HG03571 (cell line): Measurements from ENCODE around the gene SUGCT.
"Not testable (repeated sequence)": the region's sequence is repeated elsewhere in the genome, so short reads cannot be mapped to it uniquely, and the experiment has no call there.

Experiments
- ATAC-seq: cut with Tn5 transposase; IDR thresholded peaks from one replicate; pipeline ENCODE4 v1.9.1; 2021; ENCODE audit not compliant: unreplicated experiment

SUGCT gene

DNA sequence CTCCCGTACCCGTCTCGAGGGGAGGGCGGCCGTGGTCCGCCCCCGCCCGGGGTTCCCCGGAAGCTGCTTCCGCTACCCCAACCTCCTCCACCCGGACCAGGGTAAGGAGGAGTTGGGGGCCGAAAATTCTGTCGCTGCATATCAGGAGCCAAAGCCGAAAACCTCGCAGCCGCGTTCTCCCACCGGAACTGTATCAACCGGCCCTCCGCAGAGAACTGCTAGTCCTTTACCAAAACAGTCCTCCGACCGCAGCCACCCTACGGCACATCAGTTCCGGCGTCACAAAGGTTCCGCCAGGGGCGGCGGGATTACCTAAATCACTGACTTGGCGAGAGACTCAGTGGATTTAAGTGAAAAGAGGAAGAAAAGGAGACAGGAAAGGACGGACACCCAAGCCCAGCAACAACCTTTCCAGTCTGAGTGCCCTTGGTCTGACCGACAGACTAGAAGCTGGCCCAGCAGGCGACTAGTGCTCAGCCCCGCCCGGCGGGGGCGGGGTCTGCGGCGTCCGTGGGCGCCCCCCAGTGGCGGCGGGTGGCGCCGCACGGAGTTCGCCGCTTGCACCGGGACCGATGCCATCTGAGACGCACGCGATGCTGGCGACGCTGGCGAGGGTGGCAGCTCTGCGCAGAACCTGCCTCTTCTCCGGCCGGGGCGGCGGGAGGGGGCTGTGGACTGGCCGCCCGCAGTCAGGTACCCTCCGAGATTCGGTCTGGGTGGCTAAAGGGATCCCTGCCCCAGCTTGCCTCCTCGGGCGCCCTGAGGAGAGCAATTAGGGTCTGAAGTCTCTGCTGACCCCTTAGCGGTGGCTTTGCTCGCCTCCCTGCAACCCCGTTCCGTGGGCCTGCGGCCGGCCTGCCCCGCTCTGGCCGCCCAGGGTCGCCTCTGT, at the start of gene SUGCT, which contains the start of gene MPLKIP:
Gene SUGCT (plus strand): TSS at position 578 of the 889 bp plus-strand sequence.
Gene MPLKIP (minus strand): TSS at position 195 of the 889 bp plus-strand sequence. CDS start 55 bp downstream, at position 140.
- peak; percentile 86 for ATAC-seq

- no peak for ATAC-seq
Measured at GRCh38 chr7:40092182-40092581, 42.6 kb upstream of the SUGCT start.

GRCh38 chr7:40093631-40094350, 41.0 kb upstream of the SUGCT start:
- no peak for ATAC-seq

DNA sequence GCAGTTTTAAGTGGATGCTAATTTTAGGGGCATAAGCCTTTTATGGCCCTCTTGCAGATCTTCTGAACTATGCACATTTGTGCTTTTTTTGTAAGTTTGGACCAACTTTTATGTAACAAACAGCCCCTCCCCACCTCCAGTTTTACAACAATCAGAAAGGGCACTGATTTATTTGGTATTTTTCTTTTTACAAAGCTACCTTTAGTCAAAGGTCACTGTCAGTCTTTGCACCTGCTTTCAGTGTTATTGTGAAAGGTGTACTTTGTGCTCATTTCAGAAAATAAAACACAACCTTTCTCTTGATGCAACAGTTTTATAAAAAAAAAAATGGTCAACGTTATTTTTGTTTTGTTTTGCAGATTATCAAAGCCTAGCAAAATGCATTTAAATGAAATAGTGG, 39.6 kb upstream of the SUGCT start:
- no peak for ATAC-seq

GRCh38 chr7:40095695-40096327, 39.0 kb upstream of the SUGCT start:
- ATAC-seq, result no peak

GRCh38 chr7:40097728-40098127, 37.1 kb upstream of the SUGCT start:
- no peak for ATAC-seq

DNA sequence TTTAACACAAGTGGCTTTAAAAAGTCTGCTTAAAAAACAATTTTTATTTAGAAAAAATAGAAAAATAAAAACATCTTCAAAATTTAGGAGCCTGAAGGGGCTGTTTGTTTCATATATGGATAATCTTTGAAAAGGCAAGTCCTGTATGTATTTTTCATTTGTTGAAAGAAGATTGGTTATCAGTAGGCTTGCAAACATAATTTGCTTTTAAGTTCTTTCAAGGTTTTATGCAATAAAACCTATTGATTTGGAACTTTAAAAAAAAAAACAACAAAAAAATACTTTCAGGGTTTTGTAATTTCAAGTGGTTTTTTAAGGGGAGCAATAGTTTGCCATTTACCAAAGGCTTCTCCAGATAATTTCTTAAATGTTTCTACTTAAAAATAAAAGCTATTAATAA, 36.0 kb upstream of the SUGCT start:
- no peak for ATAC-seq

DNA sequence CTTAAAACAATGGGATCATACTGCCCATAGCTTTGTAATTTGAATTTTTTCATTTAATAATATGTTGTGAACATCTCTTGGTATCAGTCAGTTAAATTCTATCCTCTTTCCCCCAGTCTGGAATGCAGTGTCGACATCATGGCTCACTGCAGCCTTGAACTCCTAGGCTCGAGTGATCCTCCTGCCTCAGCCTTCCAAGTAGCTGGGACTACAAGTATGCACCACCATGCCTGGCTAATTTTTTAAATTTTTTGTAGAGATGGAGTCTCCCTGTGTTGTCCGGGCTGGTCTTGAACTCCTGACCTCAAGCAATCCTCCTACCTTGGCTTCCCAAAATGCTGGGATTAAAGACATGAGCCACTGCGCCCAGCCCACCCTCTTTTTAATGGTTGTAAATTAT, 35.0 kb upstream of the SUGCT start:
- ATAC-seq, result no peak

GRCh38 chr7:40101201-40101600, 33.6 kb upstream of the SUGCT start:
- no peak for ATAC-seq

GRCh38 chr7:40102897-40103296, 31.9 kb upstream of the SUGCT start:
- ATAC-seq, result no peak

DNA sequence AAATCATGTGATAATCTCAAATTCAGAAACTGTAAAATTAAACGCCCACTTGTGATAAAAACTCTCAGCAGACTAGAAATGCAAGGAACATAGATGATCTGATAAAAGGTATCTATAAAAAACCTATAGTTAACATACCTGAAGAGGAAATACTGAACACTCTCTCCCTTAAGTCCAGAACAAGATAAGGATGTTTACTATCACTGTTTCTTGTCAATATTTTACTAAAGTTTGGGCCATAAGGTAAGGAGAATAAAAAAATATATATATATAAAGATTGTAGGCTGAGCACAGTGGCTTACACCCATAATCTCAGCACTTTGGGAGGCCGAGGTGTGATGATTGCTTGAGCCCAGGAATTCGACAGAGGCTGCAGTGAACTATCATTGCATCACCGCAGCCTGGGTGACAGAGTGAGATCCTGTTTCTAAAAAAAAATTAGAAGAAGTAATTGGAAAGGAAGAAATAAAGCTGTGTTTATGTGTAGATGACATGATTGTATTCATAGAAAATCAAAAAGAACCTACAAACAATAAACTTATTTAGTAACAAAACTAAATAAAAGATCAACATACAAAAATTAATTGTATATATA, 28.8 kb upstream of the SUGCT start:
- ATAC-seq, result no peak

GRCh38 chr7:40115936-40116335, 18.9 kb upstream of the SUGCT start:
- no peak for ATAC-seq

- ATAC-seq, result not testable (repeated sequence)
Measured at GRCh38 chr7:40117199-40117598, 17.6 kb upstream of the SUGCT start.

- not testable (repeated sequence) for ATAC-seq
Measured at GRCh38 chr7:40118201-40118600, 16.6 kb upstream of the SUGCT start.

DNA sequence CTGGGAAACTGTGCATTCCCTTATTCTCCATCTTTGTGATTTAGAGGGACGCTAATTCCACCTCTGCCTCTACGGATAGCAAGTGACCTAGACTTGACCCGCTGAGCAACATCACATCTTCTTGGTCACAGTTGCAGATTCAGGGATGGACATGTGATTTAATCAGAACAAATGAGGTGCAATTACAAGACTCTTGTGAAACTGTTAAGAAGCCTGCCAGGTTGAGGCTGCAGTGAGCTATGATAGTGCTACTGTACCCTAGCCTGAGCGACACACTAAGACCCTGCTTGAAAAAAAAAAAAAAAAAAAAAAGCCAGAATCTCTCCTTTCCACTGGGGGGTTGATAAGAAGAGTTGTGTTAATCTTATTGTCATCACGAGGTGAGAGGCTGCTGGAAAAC, 14.8 kb upstream of the SUGCT start:
- no peak for ATAC-seq

DNA sequence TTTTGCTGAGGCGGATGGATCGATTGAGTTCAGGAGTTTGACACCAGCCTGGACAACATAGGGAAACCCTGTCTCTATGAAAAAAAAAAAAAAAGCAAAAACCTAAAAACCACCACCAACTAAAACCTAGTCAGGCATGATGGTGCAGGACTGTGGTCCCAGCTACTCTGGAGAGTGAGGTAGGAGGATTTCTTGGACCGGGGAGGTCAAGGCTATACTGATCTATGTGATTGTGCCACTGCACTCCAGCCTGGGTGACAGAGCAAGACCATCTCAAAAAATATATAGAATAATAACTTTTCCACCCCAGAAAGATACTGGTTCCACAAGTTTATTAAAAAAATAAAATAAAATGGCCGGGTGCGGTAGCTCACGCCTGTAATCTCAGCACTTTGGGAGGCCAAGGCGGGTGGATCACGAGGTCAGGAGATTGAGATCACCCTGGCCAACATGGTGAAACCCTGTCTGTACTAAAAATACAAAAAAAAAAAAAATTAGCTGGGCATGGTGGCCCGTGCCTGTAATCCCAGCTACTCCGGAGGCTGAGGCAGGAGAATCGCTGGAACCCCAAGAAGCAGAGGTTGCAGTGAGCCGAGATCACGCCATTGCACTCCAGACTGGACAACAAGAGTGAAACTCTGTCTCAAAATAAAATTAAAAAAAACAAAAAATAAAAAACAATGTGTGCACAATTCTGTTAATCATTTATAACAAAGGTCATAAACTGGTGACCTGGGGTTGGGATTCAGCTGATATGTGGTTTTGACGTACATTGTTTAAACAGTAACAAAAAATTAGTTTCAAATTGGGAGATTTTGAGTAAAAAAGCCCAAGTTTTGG, 12.5 kb upstream of the SUGCT start:
- ATAC-seq, result not testable (repeated sequence)

- ATAC-seq, result no peak
Measured at GRCh38 chr7:40122940-40123254, 11.9 kb upstream of the SUGCT start.

DNA sequence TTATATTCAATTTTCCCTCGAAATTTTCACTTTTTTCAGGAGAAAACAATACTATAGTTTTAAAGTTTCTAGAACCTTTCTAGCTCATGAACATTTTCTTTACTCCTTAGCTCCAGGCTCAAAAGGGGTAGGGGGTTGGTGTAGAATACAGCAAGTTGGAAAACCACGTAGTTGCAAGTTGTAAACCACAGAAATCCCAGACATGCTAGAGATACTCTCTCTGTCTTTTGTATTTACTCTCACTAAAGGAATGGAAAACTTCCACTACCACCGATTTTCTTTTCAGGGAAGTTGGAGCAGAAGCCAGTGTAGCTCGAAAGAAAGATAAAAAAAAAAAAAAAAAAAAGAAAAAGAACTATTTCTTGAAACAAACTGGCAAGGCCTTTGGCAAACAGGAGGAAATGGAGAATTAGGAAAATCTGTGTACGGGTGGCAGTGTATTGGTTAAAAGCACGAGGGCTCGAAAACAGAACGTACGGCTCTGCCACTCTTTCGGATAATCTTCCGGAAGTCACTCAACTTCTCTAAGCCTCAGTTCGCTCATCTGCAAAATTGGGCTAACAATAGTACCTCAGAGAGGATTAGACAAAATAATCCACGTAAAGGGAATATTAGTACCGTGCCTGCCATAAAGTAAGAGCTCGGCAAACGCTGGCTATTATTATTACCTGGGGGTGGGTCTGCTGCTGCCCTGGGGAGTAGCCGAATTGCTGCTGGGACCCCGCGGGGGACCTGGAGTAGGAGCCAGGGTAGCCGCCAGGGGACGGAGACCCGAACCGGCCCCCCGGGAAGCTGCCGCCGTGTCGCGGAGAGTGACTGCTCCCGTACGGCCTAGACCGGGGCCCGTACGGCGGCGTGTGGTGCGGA, 1.0 kb upstream of the SUGCT start:
- ATAC-seq, result peak; percentile 41

GRCh38 chr7:40135317-40135610, 459 bp downstream of the SUGCT start:
- ATAC-seq, result no peak

DNA sequence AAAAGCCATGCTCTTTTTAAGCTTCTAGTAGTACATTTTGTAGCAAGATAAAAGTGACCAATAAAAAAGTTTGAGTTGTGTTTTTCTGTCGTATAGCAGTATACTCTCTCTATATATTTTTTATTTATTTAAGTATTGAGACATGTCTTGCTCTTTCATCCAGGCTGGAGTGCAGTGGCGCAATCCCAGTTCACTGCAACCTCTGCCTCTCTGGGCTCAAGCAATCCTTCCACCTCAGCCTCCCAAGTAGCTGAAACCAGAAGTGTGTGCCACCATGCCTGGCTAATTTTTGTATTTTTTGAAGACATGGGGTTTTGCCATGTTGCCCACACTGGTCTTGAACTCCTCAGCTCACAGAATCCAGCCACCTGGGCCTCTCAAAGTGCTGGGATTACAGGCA, 2.8 kb downstream of the SUGCT start:
- no peak for ATAC-seq
